Lower leg skin (tissue), 3 donors: ENCODE data around the gene THAP5.

Experiments used
- POLR2A ChIP-seq, 2 donors: fragments of 450-650 bp; IDR thresholded peaks; one replicate each; pipeline ENCODE4 v1.6.1; 2016 to 2017; ENCODE audit warnings: antibody characterized with exemption in 2 of 2, mild to moderate bottlenecking in 1 of 2, moderate library complexity in 1 of 2
- TF ChIP-seq, protein P1 (sequence below), 3 donors: fragments of 450-650 bp; IDR thresholded peaks; one replicate each; pipeline ENCODE4 v1.5.1; 2016; ENCODE audit warnings: antibody characterized with exemption in 3 of 3, mild to moderate bottlenecking in 3 of 3, moderate library complexity in 2 of 3

DNA sequence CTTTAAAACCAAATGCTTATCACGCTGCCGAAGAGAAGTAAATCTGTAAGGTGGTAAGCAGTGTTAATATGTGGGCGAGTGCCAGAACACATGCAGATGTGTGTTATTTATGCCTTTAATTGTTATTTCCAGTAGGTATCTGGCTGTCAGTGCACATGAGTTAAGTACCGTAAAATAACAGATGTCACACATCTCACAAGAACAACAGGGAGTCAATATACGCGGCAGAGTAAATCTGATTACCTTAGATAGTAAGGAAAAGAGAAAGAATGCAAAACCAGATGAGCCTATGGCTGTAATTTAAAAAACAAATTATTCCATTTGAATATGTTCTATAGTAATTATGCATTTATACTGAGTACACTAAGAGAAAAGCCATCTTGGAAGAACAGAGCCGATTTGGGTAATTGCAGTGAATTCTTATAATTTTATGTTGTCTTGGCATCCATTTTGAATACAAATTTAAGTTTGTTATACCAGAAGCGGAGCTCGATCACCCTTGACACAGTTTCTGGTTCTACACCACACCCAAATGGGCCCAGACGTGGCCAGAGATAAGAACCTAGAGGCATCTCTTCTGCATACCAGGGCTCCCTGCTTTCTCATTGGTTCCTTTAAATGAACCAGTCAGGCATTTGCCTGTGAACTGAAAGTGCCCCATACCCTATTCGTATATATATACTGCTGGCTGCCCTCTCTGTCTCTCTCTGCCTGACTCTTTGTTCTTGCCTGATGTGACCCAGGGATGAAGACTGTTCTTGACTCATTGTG lies 35.0 kb upstream of the THAP5 start:
- TF ChIP-seq, protein P1, sequence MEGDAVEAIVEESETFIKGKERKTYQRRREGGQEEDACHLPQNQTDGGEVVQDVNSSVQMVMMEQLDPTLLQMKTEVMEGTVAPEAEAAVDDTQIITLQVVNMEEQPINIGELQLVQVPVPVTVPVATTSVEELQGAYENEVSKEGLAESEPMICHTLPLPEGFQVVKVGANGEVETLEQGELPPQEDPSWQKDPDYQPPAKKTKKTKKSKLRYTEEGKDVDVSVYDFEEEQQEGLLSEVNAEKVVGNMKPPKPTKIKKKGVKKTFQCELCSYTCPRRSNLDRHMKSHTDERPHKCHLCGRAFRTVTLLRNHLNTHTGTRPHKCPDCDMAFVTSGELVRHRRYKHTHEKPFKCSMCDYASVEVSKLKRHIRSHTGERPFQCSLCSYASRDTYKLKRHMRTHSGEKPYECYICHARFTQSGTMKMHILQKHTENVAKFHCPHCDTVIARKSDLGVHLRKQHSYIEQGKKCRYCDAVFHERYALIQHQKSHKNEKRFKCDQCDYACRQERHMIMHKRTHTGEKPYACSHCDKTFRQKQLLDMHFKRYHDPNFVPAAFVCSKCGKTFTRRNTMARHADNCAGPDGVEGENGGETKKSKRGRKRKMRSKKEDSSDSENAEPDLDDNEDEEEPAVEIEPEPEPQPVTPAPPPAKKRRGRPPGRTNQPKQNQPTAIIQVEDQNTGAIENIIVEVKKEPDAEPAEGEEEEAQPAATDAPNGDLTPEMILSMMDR (IDR thresholded peaks at IDR 0.05) = no peak
- TF ChIP-seq POLR2A (IDR thresholded peaks at IDR 0.05) = no peak
